GM19025 (cell line): ENCODE data around the gene TERB1.

ENCODE experiments used
- ATAC-seq: cut with Tn5 transposase; IDR thresholded peaks from one replicate; pipeline ENCODE4 v1.9.1; 2021; ENCODE audit warnings: mild to moderate bottlenecking, low read depth, moderate library complexity; ENCODE audit not compliant: unreplicated experiment

TERB1 gene

DNA sequence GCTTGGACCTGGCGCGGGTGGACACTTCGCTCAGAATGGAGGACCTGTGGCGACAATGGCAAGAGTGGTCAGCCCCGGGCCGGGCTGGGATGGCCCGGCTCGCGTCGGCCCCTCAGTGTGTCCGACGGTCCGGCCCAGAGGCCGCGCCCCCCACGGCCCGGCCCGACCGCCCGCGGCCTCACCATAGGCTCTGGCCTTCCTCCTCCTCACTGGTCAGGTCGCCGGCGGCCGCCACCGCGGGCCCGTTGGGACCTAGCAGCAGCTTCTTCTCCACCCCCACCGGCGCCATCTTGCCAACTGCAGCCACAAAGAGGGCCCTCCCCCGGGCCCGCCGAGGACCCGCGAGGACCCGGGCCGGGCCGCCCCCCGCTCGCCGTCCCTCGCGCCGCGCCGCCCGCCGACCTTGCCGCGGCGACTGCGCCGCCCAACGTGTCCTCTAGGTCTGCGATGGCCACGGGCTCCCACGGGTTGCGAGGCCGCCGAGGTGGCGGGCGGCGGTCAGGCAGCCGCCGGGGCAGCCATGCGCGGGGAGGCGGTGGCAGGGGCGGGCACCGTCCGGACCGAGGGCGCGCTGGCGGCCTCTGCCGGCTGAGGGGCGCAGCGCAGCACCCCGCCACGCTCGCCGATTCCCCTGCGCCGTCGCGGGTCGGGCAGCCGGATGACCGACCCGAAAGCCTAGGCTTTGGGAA lies 49.9 kb downstream of the TERB1 start, which contains the start of gene DYNC1LI2:
Gene DYNC1LI2 (minus strand): TSS at position 307 of the 689 bp plus-strand sequence. CDS start 18 bp downstream, at position 289.
- peak; percentile 94 for ATAC-seq

- peak; percentile 1 for ATAC-seq
These were observed 50.4 kb downstream of the TERB1 start for GRCh38 chr16:66751053-66751302.

GRCh38 chr16:66750279-66751052 lies 50.9 kb downstream of the TERB1 start:
- ATAC-seq, result no peak

- ATAC-seq, result no peak
These were observed 54.7 kb downstream of the TERB1 start for GRCh38 chr16:66746682-66747081.

DNA sequence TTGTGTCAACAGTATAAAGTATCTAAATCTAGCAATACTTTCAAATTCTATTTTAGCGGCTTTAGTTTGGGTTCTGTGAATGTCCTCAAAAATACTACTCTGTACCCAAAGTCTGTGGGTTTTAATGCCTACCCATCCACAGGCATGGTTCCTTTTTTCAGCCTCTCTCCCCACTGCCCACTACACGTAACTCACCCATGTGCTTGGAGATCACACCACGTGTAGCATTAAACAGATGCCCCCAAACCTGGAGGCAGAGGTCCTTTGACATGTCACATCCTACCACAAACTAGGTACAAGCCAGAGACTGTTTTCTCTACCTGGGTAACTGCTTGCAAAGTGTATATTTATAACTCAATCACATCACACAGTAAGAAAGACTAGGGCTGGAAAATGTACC lies 55.3 kb downstream of the TERB1 start:
- no peak for ATAC-seq

DNA sequence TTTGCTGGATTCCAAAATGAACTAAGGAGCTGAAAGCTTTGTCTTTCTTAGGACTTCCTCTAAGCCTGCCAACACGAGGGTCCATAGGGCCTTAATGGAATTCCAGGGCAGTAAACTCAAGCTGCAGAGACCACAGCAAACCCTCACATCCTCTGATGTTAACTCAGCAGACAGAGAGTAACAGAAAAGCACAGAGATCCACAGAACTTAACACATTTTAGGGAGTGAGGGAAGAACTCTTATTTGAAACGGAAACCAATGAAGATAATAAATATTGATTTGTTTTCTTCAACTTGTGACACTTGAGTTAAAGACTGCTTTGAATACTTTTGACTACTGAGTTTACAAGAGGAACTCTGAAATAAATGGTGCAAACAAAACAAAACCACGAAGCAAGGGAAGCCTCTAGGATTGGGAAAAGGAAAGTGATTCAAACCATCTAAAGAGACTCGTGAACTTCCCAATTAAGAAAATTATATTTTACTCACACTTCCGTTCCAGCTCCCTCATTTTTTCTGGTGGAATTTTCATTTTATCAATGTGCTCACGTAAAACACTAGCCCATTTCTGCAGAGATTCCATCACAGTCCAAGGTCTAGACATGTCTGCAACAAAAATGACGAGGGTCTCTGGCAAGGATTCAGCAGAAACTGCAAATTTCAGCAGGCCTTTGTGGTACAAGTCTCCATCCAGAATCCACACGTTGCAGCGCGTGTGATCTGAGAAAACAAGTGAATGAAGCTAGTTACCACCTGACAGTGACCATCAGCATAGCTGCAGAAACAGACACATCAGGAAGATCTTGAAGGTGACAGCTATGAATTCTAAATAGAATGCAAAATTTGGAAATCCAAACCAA lies 59.2 kb downstream of the TERB1 start:
- ATAC-seq, result no peak

- ATAC-seq, result no peak
These were observed 60.0 kb downstream of the TERB1 start for GRCh38 chr16:66741169-66741900.

- no peak for ATAC-seq
These were observed 60.9 kb downstream of the TERB1 start for GRCh38 chr16:66740533-66740932.

DNA sequence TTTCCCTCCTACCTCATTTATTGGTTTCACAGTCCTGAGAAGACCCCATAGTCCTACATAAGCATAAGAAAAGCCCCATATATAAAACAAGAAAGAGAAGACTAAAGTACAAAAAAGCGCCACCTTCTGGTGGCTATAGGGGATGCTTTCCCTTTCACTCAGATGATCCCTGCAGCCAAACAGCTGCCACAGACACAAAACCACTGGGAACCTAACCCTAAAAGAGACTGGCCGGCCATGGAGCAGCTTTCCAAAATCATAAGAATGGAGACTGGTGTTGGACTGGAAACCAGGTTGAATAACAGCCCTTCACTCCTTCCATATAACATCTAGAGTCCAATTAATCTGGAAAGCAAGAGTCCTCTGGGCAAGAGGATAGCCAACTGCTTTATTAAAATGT lies 61.4 kb downstream of the TERB1 start:
- ATAC-seq, result no peak

GRCh38 chr16:66735891-66736290 lies 65.5 kb downstream of the TERB1 start:
- ATAC-seq, result no peak

GRCh38 chr16:66731101-66731500 lies 70.3 kb downstream of the TERB1 start:
- no peak for ATAC-seq

- no peak for ATAC-seq
These were observed 72.6 kb downstream of the TERB1 start for GRCh38 chr16:66728804-66729203.

DNA sequence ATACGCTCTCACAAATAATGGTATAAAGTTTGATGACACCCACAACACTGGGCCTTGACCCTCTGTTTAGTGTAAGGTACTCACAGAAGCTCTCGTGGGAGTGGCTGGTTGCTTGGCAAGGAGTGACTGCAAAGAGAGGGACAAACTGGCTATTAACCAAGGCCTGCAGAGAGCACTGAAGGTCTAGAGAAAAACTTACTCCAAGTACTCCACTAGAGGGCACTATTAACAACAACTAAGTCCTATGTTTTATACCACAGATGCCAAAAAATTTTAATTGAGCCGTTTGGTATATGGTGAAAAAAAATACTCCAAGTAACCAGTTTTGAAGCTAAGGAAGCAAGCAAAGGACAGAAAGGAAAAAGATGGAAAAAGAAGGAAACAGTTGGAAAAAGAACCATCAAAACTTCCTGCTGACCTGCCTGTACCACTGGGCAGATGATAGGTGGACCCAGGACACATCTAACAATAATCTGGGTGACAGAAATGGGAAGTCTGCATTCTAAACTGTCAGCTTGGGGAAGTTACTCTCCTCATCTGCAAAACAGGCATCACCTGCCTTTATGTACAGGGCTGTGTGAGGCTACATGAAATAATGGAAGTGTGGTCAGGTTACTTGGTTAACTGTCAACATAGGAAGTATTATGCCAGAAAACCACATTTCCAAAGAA lies 73.1 kb downstream of the TERB1 start:
- ATAC-seq, result no peak

GRCh38 chr16:66720766-66721165 lies 80.6 kb downstream of the TERB1 start:
- no peak for ATAC-seq

DNA sequence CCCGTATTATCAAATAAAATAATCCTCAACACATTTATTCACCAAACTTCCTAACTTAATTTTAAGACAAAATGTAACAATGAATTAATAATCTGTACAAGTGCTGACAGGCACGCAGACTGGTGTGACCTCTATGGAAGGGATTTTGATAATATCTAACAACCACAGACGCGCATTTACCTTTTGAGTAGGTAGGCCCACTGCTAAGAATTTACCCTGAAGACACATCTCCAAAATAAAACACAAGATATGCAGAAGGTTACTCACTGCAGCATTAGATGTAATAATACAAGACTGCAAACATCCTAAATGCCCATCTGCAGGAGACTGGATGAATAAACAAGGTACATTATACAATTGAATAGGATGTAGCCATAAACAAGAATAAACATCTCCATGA lies 82.1 kb downstream of the TERB1 start:
- ATAC-seq, result no peak

- ATAC-seq, result no peak
These were observed 83.6 kb downstream of the TERB1 start for GRCh38 chr16:66717776-66718175.

DNA sequence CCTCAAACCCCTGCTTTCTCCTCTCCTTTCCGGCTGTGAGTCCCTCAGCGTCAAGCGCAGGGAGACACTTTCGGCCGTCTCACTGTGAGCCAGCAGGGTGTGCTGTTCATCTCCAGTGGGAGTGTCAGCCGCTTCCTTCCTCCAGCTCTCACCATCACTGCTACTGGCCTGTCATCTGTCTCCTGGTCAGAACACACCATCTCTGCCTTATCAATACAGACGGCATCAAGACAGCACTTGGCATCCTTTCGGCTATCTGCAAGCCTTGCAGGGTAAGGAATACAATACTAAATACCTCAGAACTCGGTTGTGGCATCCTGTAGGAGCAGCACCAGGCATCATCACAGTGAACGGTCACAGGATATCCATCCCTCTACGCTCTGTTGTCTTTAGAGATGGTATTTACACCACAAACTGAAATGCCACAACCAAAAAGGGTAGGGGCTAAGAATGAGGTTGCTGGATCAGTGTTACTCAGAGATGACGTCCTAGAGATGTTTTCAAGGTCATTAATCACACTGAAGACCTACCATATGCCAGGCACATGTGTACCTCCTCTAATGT lies 84.2 kb downstream of the TERB1 start:
- ATAC-seq, result no peak

GRCh38 chr16:66714654-66715307 lies 86.6 kb downstream of the TERB1 start:
- no peak for ATAC-seq

GRCh38 chr16:66714062-66714461 lies 87.3 kb downstream of the TERB1 start:
- ATAC-seq, result no peak
